ENCODE measurements around the gene GPR89A.

- TF ChIP-seq TARDBP (IDR thresholded peaks at IDR 0.05) = no peak
- TF ChIP-seq ELF4 (IDR thresholded peaks at IDR 0.05) = no peak
Measured at GRCh38 chr1:145714524-145715111, 106.8 kb downstream of the GPR89A start.

Measured in HEK293T (cell line).